Measurements from ENCODE around the gene SHLD3. TPM values are rescaled to one million over a fixed set of nuclear protein-coding genes. Genes with fewer than 3 reads are reported as not detected.
A peak's percentile ranks its signal among the peaks of the same experiment; 100 is the strongest.

SHLD3 gene
- total and polyA plus RNA-seq, 3 donors from 2014 or later = 3.0 to 4.6 (median 3.5) TPM

GRCh38 chr5:65651144-65651543 lies 26.3 kb downstream of the SHLD3 start:
- H3K36me3 ChIP-seq (ENCODE audit: low read depth, missing control alignments) = no peaks in the 10 kb centered on the region

GRCh38 chr5:65654713-65655112 lies 29.9 kb downstream of the SHLD3 start:
- no peak overlapping the region for H3K27ac ChIP-seq
- H3K27me3 ChIP-seq = no peaks in the 10 kb centered on the region
- 76 to 84% methylated on average over 2 of the region's 2 CpGs for WGBS, 2 donors
- intact Hi-C loops (cut with DNase I; ENCODE audit: low total_unique reads) = no loop called here
- H3K4me1 ChIP-seq = no peaks in the 10 kb centered on the region
- no peak overlapping the region for H3K4me3 ChIP-seq
- H3K36me3 ChIP-seq (ENCODE audit: low read depth, missing control alignments) = no peaks in the 10 kb centered on the region
- no peaks in the 10 kb centered on the region for H3K9me3 ChIP-seq
- no peak for DNase-seq
- TF ChIP-seq CTCF (IDR thresholded peaks at IDR 0.05) (no peak), POLR2A (IDR thresholded peaks at IDR 0.05) (no peak)

More at GRCh38 chr5:65651144-65651543, 26.3 kb downstream of the SHLD3 start:
- Histone ChIP-seq H3K4me3 (no peak overlapping the region), H3K9me3 (no peaks in the 10 kb centered on the region), H3K27me3 (no peaks in the 10 kb centered on the region), H3K4me1 (no peaks in the 10 kb centered on the region), H3K27ac (no peak overlapping the region)
- intact Hi-C loops (cut with DNase I; ENCODE audit: low total_unique reads) = no loop called here
- WGBS, 2 donors = 58 to 64% methylated on average over 5 of the region's 5 CpGs
- TF ChIP-seq CTCF (IDR thresholded peaks at IDR 0.05) = no peak
- DNase-seq = no peak

- no peak for TF ChIP-seq POLR2A (IDR thresholded peaks at IDR 0.05)
- TF ChIP-seq CTCF (IDR thresholded peaks at IDR 0.05) = peak in 1 of 3 experiments; percentile 39
- H3K36me3 ChIP-seq (ENCODE audit: low read depth, missing control alignments) = no peaks in the 10 kb centered on the region
- H3K27ac ChIP-seq = no peak overlapping the region
- no peak for DNase-seq
- WGBS, 2 donors = 79 to 89% methylated on average over 1 of the region's 1 CpG
- intact Hi-C loops (cut with DNase I; ENCODE audit: low total_unique reads) = no loop called here
- H3K4me1 ChIP-seq = no peaks in the 10 kb centered on the region
- H3K27me3 ChIP-seq = no peaks in the 10 kb centered on the region
- no peak overlapping the region for H3K4me3 ChIP-seq
- no peaks in the 10 kb centered on the region for H3K9me3 ChIP-seq
Measured at GRCh38 chr5:65663804-65664521, 39.1 kb downstream of the SHLD3 start.

- Histone ChIP-seq H3K4me1 (no peaks in the 10 kb centered on the region), H3K9me3 (no peaks in the 10 kb centered on the region), H3K27me3 (no peaks in the 10 kb centered on the region), H3K27ac (no peak overlapping the region), H3K36me3 (ENCODE audit: low read depth, missing control alignments) (no peaks in the 10 kb centered on the region), H3K4me3 (no peak overlapping the region)
- no peak for TF ChIP-seq CTCF (IDR thresholded peaks at IDR 0.05)
- no peak for TF ChIP-seq POLR2A (IDR thresholded peaks at IDR 0.05)
- DNase-seq = no peak
- WGBS, 2 donors = 87 to 90% methylated on average over 7 of the region's 7 CpGs
- intact Hi-C loops (cut with DNase I; ENCODE audit: low total_unique reads) = no loop called here
Measured at GRCh38 chr5:65668696-65669095, 43.9 kb downstream of the SHLD3 start.

- Histone ChIP-seq H3K4me1 (no peaks in the 10 kb centered on the region), H3K27ac (no peak overlapping the region), H3K9me3 (no peaks in the 10 kb centered on the region), H3K27me3 (no peaks in the 10 kb centered on the region), H3K4me3 (no peak overlapping the region), H3K36me3 (ENCODE audit: low read depth, missing control alignments) (no peaks in the 10 kb centered on the region)
- intact Hi-C loops (cut with DNase I; ENCODE audit: low total_unique reads) = no loop called here
- DNase-seq = no peak
- 88 to 89% methylated on average over 1 of the region's 1 CpG for WGBS, 2 donors
- no peak for TF ChIP-seq CTCF (IDR thresholded peaks at IDR 0.05)
- no peak for TF ChIP-seq POLR2A (IDR thresholded peaks at IDR 0.05)
Measured at GRCh38 chr5:65672796-65673195, 48.0 kb downstream of the SHLD3 start.

Measured in testis (tissue), 3 donors.